Measurements from ENCODE around the gene FRMD6.
A peak's percentile ranks its signal among the peaks of the same experiment; 100 is the strongest.

FRMD6 gene

GRCh38 chr14:51651388-51652167 lies at the start of gene FRMD6:
TSS of gene FRMD6 (plus strand) at chr14:51651910. CDS start at chr14:51689837, 37,927 bp downstream.
- DNase-seq = peak; percentile 70

GRCh38 chr14:51602310-51602709 lies 49.4 kb upstream of the FRMD6 start:
- DNase-seq = no peak

GRCh38 chr14:51603495-51603894 lies 48.2 kb upstream of the FRMD6 start:
- DNase-seq = no peak

GRCh38 chr14:51604073-51604472 lies 47.6 kb upstream of the FRMD6 start:
- DNase-seq = no peak

- DNase-seq = no peak
These were observed 46.1 kb upstream of the FRMD6 start for GRCh38 chr14:51605575-51605974.

- no peak for DNase-seq
These were observed 44.0 kb upstream of the FRMD6 start for GRCh38 chr14:51607711-51608110.

GRCh38 chr14:51609251-51609954 lies 42.3 kb upstream of the FRMD6 start:
- no peak for DNase-seq

GRCh38 chr14:51609955-51610283 lies 41.8 kb upstream of the FRMD6 start:
- no peak for DNase-seq

- no peak for DNase-seq
These were observed 40.9 kb upstream of the FRMD6 start for GRCh38 chr14:51610771-51611170.

GRCh38 chr14:51612449-51612848 lies 39.3 kb upstream of the FRMD6 start:
- DNase-seq = no peak

GRCh38 chr14:51613416-51613815 lies 38.3 kb upstream of the FRMD6 start:
- DNase-seq = no peak

- no peak for DNase-seq
These were observed 37.0 kb upstream of the FRMD6 start for GRCh38 chr14:51614707-51615106.

- DNase-seq = no peak
These were observed 35.5 kb upstream of the FRMD6 start for GRCh38 chr14:51616256-51616655.

GRCh38 chr14:51616724-51617409 lies 34.8 kb upstream of the FRMD6 start:
- DNase-seq = no peak

GRCh38 chr14:51619561-51619960 lies 32.1 kb upstream of the FRMD6 start:
- DNase-seq = no peak

GRCh38 chr14:51620056-51620455 lies 31.7 kb upstream of the FRMD6 start:
- no peak for DNase-seq

GRCh38 chr14:51621654-51622053 lies 30.1 kb upstream of the FRMD6 start:
- no peak for DNase-seq

- no peak for DNase-seq
These were observed 29.3 kb upstream of the FRMD6 start for GRCh38 chr14:51622376-51622775.

GRCh38 chr14:51624955-51625569 lies 26.6 kb upstream of the FRMD6 start:
- DNase-seq = no peak

GRCh38 chr14:51626185-51626584 lies 25.5 kb upstream of the FRMD6 start:
- no peak for DNase-seq

- DNase-seq = no peak
These were observed 24.9 kb upstream of the FRMD6 start for GRCh38 chr14:51626788-51627187.

GRCh38 chr14:51627313-51627712 lies 24.4 kb upstream of the FRMD6 start:
- DNase-seq = no peak

GRCh38 chr14:51628238-51628637 lies 23.5 kb upstream of the FRMD6 start:
- no peak for DNase-seq

- no peak for DNase-seq
These were observed 20.7 kb upstream of the FRMD6 start for GRCh38 chr14:51630987-51631386.

All from activated CD4-positive, alpha-beta T cell treated with anti-CD3 and anti-CD28 coated beads, Interleukin-2, amount 50 U/mL, for 1 hour (primary cell).